Medulla oblongata (tissue), 1 donor: ENCODE results near the gene NR1D2.
A peak's percentile ranks its signal among the peaks of the same experiment; 100 is the strongest.

Source experiments
- DNase-seq: peaks from one replicate; pipeline ENCODE4 v3.0.0-alpha.2; 2015; ENCODE audit errors: extremely low spot score

The NR1D2 gene

GRCh38 chr3:23964537-23965235, 19.6 kb downstream of the NR1D2 start:
- DNase-seq: no peak

GRCh38 chr3:23966328-23966727, 21.2 kb downstream of the NR1D2 start:
- DNase-seq: no peak

- no peak for DNase-seq
Measured at GRCh38 chr3:23968463-23969184, 23.5 kb downstream of the NR1D2 start.

DNA sequence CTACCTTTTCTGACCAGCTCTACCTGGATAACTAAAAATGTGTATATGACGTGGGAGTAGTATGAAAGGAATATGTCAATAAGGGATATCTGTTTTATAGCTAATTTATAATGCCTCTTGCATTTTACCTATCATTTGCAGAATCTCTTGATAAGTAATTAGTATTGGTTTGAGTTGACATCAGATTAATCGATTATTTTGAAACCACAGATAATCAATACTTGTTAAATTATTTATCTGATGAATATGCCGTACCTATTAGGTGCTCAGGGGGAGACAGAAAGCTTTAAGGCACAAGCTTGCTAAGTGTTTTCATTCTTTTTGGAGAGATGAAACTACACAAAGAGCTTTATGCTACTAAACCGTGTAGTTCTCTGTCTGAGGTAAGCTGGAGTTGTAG, 24.3 kb downstream of the NR1D2 start:
- no peak for DNase-seq

DNA sequence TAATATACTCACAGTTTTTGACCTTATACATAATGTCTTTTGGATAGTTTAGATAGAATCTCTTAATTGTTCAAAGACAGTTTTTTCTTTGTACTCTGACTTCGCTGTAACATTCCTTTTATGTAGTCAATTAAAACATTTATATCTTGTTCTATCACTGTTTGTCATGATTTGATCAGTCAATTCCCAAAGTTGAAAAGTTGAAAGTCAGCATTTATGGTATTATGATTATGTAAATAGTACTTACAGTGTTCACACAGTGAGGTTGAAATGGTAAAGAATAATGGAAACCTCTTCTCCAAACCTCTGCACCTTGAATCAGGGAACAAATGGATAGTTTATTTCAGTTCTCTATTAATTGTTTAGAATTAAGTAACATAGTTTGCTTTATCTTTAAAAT, 26.6 kb downstream of the NR1D2 start:
- no peak for DNase-seq

- DNase-seq: no peak
Measured at GRCh38 chr3:23976555-23976954, 31.5 kb downstream of the NR1D2 start.

GRCh38 chr3:23979569-23979968, 34.5 kb downstream of the NR1D2 start:
- no peak for DNase-seq

GRCh38 chr3:23981136-23981535, 36.0 kb downstream of the NR1D2 start:
- DNase-seq: no peak

GRCh38 chr3:23981955-23982354, 36.9 kb downstream of the NR1D2 start:
- no peak for DNase-seq

GRCh38 chr3:23984934-23985333, 39.8 kb downstream of the NR1D2 start:
- DNase-seq: no peak

DNA sequence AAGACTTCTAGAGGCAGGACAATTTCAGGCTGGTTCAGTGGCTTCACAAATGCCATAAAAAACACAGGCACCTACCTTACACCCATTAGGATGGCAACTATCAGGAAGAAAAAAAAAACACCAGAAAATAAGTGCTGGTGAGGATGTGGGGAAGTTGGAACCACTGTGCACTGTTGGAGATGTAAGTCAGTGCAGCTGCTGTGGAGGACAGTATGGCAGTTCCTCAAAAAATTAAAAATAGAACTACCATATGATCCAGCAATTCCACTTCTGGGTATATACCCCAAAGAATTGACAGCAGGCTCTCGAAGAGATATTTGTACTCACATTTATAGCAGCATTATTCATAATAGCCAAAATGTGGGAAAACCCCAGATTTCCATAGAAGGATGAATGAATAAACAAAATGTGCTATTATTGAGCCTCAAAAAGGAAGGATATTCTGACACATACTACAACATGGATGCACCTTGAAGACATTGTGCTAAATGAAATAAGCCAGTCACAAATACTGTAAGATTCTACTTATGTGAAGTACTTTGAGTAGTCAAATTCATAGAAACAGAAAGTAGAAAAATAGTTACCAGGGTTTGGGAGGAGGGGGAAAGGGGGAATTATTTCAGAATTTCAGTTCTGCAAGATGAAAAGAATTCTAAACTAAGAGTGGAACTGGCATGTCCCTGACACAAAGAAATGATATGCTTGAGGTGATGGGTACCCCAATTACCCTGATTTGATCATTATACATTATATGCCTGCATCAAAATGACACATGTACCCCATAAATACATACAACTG, 40.9 kb downstream of the NR1D2 start:
- no peak for DNase-seq

DNA sequence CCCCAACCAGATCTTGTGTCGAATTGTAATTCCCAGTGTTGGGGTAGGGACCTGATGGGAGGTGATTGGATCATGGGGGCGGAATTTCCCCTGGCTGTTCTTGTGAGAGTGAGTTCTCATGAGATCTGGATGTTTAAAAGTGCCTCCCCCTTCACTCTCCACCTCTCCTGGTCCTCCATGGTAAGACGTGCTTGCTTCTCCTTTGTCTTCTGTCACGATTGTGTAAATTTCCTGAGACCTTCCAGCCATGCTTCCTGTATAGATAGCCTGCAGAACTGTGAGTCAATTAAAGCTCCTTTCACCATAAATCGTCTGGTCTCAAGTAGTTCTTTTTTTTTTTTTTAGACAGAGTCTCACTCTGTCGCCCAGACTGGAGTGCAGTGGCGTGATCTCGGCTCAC, 42.3 kb downstream of the NR1D2 start:
- no peak for DNase-seq

DNA sequence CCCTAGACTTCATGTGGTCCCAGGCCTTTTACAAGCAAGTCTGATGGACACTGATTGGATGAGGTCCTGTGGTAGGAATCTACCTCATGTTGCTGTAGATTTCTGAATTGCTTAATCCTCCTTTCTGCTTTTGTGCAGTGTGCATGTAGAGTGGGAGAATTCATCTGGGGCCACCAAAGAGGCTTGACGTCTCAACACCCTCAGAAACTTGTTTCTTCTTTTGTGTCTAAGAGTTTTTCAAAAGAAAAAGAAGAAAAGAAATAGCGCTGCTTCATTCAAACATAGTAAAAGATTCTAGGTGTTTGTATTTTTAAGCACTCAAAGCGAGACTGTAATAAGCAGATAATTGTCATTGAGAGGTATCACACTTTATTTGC, 46.2 kb downstream of the NR1D2 start:
- no peak for DNase-seq

DNA sequence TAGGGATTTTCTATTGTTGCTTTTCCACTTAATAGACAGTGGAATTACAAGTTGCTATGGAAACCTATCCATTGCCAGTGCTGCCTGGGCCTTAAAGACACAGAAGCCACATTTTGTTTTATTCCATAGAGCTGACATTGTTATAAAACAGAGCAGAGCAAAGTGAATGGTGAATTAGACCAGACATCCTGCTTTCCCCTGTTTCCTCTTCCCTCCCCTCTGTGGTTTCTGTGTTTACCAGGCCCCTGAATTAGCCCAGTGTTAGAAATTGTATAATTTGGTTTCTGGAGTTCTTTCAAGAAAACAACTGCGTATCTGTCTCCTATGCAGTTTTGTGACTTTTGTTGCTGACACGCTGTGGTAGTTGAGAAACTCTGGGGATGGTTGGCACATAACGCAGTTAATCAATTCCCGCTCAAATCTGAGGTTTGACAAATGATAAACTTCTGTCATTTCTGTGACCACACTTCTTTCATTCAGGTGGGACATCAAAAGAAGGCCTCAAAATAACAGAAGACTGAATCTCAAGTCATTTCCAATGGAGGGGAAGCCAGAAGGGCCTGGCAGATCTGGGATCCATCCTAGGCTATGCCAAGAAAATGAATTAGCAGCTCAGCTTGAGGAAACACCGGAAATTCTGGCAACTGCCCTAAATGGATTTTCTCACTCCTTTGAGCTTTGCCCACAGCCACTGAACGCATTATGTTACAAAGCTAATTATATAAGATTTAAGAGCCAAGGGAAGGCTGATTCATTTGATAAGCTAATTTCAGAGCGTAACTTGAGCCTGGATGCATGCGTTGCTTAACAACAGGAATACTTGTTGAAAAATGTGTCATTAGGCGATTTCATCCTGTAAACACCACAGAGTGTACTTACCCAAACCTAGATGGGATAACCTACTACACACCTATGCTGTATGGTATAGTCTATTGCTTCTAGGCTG, 46.9 kb downstream of the NR1D2 start:
- peak; percentile 91 for DNase-seq

DNA sequence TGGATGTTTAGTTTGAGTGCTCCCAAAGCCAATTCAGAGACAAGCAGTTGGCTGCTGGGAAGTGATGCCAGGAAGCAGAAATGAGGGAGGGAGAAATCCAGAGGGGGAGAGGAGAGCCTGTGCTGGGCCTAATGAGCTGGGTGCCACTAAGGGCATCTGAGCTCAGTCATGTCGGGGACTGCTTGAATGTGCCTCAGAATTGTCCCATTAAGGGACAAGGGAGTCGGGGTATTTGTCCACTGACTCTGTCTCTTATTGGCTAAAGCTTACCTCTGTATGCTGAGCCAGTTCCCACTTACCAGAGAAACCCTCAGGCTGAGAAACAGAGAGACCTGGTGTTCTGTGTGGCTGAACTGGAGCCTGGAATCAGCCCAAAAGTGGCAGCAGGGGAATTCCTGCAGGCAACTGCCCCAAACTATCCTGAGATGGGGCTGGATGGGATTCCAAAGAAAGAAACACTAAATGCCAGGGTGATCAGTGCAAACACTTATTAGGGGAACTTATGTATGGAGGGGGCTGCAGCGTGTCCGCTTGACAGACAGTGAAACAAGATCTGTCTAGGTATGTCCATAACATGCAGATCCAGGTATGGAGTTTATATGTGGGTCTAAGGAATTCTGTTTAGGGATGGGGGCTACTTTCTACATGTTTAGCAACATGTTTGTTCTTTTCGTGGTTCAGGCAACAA, 48.6 kb downstream of the NR1D2 start:
- DNase-seq: peak; percentile 40

GRCh38 chr3:23994244-23994569, 49.1 kb downstream of the NR1D2 start:
- DNase-seq: no peak

DNA sequence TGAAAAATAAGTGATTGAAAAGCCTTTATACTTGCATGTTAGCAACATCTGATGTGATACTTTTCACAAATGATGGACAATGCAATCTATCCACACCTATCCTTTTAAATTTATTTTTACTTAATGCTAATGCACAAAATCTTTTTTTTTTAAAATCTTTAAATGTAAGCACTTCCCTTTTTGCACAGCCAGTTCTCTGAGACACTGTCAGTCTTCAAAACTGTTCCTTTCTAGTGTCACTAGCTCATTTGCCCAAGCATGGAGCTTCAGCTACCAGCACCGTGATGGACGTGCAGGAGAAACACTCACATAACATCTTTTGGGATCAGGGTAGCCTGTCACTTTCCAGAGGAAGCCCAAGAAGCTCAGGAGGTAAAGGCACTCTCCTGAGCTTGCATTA, 50.1 kb downstream of the NR1D2 start:
- DNase-seq: no peak

- DNase-seq: no peak
Measured at GRCh38 chr3:23996095-23996524, 51.0 kb downstream of the NR1D2 start.

GRCh38 chr3:23999012-23999641, 54.0 kb downstream of the NR1D2 start:
- DNase-seq: peak; percentile 90

DNA sequence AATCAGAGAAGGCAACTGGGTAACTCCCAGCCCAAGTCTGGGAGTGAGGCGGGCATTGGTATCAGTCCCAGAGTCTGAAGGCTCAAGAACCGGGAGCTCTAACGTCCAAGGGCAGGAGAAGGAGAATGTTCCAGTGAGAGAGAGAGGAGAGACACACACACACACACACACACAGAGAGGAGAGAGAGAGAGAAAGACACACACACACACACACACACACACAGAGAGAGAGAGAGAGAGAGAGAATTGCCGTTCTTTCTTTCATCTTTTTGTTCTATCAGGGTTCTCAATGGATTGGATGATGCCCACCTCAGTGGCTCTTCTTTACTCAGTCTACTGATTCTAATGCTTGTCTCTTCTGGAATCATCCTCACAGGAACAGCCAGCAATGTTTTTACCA, 57.0 kb downstream of the NR1D2 start:
- no peak for DNase-seq

- no peak for DNase-seq
Measured at GRCh38 chr3:24003466-24003865, 58.4 kb downstream of the NR1D2 start.
